RPMI8226 (cell line): ENCODE measurements around the gene APBB2.
A peak's percentile ranks its signal among the peaks of the same experiment; 100 is the strongest.
"Not testable (repeated sequence)": the region's sequence is repeated elsewhere in the genome, so short reads cannot be mapped to it uniquely, and the experiment has no call there.

Experiments
- DNase-seq: peaks from one replicate; pipeline ENCODE4 v3.0.0-alpha.2; 2015

APBB2 gene

DNA sequence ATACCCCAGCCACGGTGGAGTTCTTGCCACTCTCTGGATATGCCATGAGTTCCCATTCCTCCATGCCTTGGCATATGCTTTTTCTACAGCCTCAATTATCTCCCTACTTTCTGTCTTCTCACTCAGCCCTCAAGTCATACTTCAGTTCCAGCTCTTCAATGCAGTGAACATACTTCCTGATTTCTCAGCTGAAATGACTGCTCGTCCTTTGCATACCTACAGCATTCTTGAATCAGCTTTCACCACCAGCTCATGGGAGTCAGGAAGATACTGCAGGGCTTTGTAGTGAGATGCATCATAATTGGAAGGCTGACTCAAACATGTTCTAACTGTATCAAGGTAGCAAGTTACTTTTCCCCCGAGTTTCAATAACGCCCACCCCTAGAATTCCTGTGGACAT lies 118.4 kb downstream of the APBB2 start:
- no peak for DNase-seq

DNA sequence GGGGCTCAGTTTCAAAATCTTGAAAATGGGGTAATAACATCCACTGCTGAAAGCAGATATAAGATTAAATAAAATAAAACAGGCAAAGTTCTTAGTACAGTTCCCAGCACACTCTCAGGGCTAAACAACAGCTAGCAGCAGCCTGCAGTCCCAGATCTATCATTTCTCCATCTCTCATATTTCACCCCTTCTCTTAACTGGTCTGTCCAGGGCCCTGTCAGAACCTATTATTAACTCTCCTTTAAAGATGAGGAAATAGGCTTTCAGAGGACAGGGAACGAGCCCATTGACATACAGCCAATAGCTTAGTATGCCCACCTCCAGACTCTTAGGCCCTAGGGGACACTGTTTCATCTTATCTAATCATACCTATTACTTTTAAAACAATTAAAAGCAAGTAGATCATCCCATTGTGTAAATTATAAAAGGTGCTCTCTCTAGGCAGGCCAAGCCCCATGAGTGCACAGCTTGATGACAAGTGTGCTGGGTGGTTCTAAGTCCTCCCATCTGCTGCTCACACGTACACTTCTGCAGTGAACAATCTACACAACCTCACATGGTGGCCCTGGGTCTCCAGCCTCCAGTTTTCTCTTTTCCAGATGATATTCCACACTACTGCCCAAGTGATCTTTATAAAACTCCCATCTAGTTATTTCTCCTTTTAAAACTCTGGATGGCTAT lies 119.0 kb downstream of the APBB2 start:
- DNase-seq, result no peak

DNA sequence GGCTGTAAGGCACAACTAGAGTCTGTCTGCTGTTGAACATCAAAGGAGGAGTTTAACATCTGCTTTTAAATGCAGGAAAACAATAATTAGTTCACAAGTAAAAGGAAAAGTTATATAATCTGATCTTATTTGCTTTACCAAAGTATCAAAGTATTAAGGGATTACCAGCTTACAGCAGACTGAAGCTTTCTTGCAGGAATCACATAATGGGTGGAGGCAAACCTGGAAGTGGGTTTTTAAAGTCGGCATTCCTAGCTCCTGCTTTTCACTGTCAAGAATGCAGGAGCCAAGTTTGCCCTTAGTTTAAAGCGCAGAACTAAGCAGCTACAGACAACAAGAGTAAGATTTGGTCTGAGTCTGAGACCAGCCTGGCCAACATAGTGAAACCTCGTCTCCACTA lies 122.2 kb downstream of the APBB2 start:
- DNase-seq, result no peak

DNA sequence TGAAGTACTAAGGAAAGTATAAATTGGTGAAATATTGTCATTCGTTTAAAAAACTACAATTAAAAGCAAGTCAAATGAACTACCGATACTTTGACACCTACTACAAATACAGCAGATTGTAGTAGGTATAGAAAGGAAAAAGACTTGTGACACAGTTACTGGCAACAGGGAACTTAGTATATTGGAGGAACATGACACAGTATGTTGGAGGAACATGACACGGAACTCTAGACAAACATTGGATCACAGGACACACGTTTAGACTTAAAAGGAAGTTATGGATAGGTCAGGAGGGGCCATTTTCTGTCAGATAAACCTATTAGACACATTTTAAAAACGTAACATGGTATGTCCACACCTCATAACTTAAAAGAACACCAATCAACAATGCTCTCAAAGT lies 132.5 kb downstream of the APBB2 start:
- no peak for DNase-seq

DNA sequence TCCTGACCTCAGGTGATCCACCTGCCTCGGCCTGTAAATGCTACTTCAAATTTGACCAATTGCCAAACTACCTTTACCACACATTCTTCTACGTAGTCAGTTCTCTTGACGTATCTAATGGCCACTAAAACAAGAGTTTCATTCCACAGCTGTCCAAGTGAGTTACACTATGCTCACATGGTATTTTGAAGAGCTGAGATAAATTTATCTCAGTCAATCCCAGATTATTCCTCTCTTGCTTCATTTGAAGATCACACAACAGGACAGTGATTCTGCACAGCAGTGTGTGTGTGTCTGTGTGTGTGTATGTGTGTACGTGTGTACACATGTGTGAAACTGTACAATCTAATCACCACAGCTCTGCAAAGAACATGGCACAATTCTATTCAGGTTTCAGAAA lies 133.4 kb downstream of the APBB2 start:
- peak; percentile 56 for DNase-seq

DNA sequence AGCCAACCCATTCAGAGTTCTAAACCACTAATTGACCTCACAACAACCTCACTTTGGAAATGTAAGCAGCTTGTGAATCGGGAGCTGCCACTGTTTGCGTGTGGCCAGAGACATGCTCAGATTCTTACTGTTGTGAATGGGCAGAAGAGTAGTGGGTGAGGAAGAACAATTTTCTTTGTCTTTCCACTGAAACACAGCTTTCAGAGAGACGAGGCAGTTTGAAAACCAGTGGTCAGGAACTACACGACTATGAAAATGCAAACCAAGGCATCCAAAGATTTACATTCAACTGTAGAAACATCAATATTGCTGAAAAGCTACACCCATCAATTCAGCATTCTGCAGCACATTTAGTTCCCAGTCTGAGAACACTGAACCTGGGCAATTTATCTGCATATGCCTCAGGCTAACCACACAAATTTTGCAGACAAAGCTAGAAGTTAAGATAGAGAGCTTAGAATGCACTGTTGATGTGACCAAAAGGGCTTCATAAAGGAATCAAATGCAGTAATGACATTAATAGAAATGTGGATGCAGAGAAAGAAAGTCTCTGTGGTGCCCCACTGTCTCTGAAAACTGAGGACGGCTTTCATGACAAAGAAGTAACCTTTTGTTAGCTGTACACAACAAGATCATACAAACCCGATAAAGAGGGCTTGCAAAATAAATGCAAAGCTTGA lies 134.3 kb downstream of the APBB2 start:
- DNase-seq, result peak; percentile 74

DNA sequence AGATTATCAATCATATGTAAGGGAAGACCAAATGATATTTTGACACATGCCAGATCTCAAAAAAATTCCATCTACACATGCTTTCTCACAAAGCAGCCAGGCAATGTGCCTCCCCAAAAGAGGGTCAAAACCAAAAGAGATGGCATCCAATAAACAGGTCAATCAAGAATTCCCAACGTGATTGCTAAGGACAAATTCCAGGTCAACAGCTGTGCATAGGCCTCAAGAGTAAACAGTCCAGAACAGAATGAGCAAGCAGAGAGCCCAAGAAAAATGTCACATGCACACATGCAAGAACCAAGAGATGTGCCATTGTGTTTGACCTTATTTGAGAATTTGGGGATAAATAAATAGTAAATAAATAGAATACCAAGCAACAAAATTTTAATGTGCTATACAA lies 136.7 kb downstream of the APBB2 start:
- DNase-seq, result no peak

DNA sequence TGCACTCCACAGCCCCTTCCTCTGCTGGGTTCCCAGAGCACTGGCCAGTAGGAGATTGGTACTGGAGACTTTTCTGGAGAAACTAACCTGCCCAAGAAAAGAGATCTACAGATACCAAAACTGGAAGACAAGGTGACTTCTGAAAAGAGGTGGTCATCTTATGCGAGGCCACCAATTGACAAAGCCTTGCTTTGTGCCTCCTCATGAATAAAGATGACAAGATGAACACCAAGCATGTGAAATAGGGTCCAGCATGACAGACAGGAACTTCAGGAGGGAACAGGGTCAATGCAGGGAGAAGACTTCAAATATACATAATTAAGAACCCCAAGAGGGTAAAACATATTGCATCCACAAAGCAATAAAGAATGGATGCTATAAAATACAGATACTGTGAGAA lies 137.9 kb downstream of the APBB2 start:
- no peak for DNase-seq

DNA sequence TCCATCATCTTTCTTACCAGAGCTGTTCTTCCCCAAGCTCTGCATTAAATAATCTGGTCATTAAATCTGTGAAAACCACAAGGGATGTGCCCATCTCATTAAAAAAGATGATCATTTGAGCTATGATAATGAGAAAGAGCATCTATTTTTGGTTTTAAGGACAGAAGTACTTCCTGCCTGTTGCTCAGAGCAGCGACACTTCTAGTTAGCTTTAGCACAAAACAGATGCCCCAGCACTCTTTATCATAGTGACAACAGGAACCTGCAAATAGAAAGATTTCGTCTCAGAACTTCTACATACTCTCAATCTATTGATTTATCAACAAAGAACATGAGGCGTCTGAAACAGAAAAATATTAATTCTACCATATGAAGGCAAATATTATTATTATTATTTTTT lies 140.1 kb downstream of the APBB2 start:
- no peak for DNase-seq

DNA sequence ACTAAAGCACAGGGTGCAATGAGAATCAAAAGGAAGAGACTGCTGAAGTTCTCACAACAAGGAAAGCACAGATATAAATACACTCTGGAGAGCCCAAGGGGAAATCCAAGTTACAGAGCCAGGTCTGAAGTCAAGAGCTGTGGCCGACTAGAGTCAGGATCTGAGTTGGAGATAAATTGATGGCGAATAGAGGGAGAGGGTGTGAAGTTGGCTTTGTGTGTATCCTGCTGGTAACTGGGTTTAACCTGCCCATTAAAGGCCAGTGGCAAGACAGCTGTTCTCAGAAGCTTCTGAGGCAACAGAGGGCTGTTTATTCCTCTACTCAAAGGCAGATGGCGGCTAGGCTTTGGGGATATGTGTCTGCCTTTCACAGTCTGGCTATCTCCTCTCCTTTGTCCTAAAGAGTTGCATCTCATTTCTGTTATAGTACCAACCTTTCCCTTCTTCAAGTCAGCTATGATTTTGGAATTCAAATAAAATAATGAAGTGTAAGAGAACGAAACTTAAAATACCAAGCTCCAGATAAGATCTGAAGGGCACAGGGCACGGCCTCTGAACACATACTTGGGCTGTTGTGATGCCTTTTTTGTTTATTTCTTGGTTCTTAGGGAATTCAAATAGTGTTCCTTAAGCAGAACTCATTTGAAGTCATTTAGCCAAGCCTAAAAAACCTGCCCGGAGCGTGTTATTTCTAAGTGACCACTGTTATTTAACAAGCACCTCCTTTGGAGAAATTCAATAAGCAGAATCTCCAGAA lies 142.1 kb downstream of the APBB2 start:
- DNase-seq, result no peak

DNA sequence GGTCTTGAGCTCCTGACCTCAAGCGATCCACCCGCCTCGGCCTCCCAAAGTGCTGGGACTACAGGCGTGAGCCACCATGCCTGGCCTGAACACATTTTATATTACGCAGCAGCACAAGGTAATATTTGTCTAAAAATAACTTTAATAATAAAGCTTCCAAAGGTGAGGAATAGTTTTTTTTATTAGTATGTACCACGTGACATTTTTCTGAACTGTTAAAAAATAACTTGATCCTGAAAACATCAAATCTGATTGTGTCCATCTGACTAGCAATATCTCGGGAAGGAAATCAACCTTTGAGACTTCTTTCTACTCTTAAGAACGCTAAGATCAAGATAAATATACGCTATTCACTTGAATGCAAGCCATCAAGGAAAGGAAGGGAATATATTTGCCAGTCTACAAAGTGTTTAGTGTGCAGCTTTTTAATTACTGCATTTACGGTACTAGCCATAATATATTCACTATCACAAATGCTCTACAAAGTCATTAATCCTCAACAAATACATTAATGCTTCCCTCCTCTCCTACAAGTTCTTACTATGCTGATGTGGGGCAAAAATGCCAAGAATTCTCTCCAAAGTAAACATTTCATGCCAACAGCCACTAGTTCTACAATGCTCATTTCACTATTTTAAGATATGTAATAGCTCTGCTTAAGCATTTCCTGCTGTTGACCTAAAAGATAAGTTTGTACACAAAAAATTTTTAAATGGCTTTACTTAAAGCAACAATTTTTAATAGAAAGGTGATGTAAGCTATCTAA lies 143.6 kb downstream of the APBB2 start:
- DNase-seq, result no peak

DNA sequence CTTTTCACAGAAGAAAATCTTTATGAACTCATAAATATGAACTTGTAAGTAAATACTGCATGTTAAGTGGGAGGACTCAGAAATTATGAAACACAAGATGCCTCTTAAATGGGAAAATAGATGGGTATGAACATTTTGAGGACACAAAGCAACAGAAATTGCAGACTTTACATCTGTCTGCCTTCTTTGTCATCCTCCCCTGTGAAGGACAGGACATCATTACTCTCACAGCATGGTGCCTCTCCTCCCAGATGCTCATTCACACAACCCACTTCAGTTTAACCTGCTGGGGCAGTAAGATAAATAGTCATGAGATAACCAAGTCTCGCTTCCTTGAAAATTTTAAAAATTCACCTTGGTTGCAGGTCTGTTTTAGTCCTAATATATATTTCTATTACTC lies 144.5 kb downstream of the APBB2 start:
- no peak for DNase-seq

DNA sequence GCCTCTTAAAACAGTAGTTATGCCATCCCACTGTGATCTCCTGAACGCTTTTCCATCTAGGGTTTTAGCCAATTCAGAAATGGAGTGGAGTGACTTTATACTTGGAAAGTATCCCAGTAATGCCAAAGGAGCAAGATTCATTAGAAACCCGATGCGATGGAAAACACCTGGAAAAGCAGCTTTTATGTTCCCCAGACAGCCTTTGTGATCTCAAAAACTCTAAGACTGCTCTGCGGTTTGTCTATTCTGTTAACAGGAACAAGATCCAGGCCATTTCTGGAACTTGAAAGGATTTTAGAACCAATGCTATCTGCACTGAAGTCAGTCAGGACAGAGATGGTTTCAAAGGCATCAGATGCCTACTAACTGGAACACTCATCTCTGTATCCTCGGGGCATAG lies 145.1 kb downstream of the APBB2 start:
- no peak for DNase-seq

DNA sequence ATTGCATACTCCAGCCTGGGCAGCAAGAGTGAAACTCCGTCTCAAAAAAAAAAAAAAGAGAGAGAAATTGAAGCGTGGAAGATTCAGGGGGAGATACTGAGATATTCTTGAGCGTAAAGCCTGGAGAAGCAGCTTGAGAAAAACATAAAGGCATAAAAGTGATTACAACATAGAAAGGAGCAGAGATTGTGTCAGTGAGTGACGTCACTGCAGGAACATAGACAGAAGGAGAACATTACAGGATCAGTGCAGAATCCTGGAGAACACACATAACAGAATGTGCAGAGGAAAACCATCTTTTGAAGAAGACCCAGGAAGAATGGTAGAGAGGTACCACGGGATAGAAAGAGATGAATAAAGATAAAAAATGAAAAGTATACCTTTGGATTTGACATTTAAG lies 147.0 kb downstream of the APBB2 start:
- no peak for DNase-seq

DNA sequence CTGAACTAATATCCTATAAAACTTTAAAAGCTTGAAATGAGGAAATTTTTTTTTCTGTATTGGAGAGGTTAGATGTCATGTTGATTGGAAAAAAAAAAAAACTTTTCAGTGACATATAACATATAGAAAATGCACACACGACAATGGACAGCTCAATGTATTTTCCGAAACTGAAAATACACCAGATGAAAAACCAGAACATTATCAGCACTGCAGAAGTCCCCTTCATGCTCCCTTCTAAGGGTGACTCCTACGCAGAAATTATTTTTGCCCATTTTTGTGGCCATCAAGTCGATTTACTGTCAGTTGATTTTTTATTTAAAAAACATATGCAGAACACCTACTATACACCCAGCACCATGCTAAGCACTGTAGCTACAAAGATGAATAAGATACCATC lies 148.3 kb downstream of the APBB2 start:
- DNase-seq, result no peak

DNA sequence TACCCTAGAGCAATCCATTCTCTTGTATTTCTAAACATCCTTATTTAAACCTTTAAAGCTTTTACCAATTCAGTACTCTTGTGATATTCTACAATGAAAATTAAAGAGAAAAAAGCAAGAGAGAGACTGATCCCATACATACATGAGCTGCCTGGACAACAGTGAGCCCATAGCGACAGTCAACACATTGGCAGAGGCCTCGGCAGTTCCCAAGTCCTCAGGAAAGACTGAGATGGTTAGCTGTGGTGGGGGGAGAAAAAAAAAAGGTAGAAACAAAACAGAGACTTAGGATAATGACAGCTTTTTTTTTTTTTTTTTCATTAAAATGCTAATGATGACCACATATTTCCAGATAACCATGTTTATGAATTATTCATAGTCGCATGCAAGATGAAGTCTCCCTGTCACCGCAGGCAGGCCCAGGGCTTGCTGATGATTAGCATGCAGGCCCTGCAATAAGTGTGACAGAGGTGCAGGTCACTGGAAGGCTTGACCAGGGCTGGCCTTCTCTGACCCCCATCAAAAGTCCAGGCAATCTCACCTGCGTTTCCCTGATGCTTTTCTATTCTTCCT lies 148.8 kb downstream of the APBB2 start:
- no peak for DNase-seq

DNA sequence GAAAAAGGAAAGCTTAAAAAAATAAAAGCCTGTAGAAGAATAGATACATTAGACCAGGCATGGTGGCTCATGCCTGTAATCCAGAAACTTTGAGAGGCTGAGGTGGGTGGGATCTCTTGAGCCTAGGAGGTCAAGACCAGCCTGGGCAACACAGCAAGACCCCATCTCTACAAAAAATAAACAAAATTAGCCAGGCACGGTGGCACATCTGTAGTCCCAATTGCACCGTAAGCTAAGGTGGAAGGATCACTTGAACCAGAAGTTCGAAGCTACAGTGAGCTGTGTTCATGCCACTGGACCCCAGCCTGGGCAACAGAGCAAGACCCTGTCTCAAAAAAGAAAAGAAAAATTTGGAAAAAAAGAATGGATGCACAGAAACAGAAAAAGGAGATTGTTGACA lies 149.4 kb downstream of the APBB2 start:
- no peak for DNase-seq

DNA sequence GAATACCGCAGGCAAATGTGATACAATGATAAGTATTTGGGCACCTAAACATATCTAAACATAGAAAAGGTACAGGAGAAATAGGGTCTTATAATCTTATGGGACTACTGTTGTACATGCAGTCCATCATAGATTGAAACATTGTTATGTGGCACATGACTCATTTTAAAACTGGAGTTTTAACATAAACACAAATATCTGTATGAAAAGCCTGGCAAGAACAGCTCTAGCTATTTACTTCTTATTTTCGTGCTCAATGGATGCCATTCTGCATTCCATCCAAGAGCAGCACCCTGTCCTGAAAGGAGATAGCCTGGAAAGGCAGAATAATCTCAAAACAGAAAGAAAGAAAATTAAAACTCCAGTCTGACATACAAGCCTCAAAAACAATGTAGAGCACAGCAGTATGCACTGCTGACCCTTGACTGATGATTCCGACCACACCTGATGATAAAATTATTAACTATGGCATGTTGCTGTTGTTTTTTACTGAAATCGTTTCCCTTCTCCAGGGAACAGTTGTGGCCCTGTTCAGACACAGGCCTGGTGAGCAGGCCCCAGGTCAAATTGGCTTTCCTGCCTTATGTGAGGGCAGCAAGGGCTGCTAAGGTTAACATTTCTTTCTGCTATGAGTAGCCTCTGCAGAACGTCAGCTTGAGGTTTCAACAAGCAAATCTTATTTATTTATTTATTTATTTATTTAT lies 152.7 kb downstream of the APBB2 start:
- no peak for DNase-seq

DNA sequence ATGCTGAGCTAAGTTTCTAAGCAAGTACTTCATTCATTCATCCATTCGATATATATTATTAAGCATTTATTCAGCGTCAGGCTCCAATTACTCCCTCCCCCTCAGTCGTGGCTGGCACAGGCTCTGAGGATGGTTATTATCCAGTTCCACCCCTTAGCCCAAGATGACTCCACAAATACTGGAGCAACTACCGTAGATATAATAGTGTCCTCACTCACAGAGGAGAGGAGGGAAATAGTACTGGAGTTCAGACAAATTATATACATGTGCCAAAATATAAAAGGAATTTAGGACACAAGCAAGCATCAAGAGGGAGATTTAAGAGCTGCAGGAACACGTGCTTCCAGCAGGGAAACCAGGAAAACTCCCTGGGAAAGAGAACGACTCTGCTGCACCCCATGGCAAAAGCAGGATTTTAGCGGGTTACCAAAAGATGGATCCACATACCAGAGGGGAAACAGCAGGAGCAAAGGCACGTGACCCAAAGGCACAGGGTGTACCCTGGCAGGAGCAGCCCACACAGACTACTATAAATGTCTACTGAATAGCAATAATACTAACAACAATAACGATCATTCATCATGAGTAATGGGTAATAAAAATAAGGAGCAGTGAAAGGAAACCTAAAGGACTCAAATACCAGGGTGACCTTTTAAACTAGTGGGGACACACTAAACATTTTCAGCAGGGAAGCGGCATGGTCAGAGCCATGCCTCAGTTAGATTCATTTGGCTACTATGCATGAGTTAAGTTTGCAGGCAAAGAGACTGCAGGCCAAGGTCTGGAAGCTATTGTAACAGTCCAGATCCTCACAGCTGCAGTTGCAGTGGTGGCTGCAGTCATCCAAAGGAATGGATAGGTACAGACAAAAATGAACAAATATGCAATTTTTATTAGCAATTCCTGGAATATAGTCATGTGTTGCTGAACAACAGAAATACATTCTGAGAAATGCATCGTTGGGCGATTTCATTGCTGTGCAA lies 153.7 kb downstream of the APBB2 start:
- DNase-seq, result no peak

DNA sequence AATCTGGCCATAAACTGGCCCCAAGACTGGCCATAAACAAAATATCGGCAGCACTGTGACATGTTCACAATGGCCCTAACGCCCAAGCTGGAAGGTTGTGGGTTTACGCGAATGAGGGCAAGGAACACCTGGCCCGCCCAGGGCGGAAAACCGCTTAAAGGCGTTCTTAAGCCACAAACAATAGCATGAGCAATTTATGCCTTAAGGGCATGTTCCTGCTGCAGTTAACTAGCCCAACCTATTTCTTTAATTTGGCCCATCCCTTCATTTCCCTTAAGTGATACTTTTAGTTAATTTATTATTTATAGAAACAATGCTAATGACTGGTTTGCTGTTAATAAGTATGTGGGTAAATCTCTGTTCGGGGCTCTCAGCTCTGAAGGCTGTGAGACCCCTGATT lies 154.9 kb downstream of the APBB2 start:
- DNase-seq, result not testable (repeated sequence)

DNA sequence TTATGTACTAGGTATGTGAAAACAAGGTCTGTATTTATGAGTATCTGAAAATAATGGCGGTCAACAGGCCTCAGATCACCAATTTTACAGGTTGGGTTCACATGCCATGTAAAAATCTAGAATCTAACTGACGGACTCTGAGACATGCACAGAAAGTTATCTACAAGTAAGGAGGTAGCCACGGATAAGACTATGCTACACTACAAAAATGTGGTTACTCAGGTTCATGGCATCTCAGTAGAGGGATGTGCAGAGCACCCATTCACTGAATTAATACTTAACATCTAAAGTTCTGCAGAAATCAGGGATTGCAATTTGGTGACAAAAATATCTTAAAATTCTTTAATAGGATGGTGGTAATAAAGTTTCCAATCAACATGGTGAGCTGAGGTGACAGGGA lies 155.9 kb downstream of the APBB2 start:
- DNase-seq, result no peak
